ENCODE measurements around the gene PRDM12.

The PRDM12 gene

DNA sequence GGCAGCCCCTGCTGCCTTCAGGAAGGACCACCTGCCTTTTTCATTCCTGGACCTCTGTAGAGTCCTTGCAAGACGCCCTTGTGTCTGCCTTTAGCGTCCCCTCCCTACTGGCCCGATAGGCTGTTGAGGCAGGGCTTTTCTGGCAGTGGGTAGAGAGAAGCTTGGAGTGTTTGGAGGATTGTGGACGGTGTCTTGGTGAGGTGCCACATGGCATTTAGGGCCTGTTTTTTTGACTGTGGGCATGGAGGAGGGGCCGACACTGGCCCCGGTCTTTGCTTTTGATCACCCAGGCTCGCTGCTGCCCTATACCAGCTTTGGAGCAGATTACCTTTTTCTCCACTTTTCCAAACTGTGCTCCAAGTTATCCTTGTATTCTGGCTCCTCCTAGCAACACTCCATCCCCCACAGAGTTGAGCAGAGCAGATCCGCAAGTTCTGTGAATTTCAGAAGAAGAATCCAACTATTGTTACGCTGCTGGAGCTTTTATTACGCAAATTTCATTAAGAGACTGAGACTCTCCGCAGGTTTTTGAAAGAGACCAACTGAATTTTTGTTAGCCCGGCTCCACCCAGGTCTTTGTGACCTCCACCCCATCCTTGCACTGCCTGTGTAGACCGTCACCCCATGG, 34.8 kb upstream of the PRDM12 start:
- TF ChIP-seq, protein P1, sequence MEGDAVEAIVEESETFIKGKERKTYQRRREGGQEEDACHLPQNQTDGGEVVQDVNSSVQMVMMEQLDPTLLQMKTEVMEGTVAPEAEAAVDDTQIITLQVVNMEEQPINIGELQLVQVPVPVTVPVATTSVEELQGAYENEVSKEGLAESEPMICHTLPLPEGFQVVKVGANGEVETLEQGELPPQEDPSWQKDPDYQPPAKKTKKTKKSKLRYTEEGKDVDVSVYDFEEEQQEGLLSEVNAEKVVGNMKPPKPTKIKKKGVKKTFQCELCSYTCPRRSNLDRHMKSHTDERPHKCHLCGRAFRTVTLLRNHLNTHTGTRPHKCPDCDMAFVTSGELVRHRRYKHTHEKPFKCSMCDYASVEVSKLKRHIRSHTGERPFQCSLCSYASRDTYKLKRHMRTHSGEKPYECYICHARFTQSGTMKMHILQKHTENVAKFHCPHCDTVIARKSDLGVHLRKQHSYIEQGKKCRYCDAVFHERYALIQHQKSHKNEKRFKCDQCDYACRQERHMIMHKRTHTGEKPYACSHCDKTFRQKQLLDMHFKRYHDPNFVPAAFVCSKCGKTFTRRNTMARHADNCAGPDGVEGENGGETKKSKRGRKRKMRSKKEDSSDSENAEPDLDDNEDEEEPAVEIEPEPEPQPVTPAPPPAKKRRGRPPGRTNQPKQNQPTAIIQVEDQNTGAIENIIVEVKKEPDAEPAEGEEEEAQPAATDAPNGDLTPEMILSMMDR (IDR thresholded peaks at IDR 0.05): no peak

GRCh38 chr9:130630071-130630450, 34.3 kb upstream of the PRDM12 start:
- TF ChIP-seq, protein P1 (IDR thresholded peaks at IDR 0.05): no peak

DNA sequence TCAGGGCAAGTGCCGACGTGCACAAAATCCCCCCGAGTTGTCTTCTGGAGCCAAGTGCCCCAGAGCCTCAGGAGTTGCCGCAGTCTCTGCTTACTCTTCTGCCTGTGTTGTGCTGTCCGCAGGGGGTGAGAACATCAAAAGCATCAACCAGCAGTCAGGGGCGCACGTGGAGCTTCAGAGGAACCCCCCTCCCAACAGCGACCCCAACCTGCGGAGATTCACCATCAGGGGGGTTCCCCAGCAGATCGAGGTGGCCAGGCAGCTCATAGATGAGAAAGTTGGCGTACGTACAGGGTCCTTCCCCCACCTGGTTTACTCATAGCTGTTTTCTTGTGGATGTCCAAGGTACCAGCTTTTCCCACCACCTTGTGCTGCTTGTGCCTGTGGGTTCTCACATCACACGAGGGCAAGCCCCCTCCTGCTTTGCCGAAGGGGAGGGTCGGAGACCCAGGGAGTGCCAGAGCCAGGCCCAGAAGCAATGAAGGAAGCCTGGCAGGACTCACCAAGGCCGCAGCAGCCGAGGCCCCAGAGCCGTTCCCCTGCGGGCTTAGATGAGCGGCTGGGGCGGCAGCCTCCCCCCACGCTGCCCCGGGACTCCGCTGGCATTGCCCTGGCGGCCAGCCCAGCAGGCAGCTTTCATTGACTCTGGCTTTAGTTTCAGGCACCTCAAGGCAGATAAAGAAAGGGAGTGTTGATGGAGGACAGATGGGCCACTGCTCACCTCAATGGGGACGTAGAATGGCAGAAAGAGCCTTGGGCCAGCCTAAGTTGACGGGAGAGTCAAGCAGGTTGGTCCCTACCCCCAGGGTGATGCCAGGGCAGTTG, 33.7 kb upstream of the PRDM12 start:
- TF ChIP-seq, protein P1 (IDR thresholded peaks at IDR 0.05): no peak

DNA sequence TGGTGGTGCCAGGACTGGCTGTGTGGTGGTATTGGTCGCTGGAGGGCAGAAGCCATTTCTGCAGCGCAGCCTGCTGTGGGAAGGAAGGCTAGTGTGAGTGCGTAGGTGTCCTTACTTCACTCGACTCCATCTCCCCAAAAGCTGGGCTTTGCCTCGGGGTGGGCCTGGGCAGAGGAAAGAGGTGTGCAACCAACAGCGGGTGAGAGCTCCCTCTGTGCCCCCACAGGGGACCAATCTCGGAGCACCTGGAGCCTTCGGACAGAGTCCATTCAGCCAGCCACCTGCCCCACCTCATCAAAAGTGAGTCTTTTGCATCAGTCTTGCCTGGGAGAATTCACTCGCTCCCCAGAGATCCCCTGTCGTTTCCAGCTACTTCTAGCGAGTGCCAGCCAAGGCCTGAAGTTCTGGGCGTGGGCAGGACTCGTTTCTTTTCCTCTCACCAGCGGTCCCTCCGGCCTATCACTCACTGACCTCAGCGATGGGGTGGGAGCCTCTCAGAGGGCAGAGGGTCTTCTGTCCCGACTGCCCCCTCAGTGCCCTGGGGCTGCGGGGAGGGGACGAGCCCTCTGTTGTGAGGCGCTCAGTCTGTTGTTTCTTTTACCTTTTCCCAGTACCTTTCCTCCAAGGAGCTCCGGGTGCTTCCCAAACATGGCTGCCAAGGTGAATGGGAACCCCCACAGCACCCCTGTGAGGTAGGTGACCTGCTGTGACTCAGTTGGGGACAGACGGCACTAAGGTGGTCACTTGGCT, 32.9 kb upstream of the PRDM12 start:
- TF ChIP-seq, protein P1 (IDR thresholded peaks at IDR 0.05): no peak

DNA sequence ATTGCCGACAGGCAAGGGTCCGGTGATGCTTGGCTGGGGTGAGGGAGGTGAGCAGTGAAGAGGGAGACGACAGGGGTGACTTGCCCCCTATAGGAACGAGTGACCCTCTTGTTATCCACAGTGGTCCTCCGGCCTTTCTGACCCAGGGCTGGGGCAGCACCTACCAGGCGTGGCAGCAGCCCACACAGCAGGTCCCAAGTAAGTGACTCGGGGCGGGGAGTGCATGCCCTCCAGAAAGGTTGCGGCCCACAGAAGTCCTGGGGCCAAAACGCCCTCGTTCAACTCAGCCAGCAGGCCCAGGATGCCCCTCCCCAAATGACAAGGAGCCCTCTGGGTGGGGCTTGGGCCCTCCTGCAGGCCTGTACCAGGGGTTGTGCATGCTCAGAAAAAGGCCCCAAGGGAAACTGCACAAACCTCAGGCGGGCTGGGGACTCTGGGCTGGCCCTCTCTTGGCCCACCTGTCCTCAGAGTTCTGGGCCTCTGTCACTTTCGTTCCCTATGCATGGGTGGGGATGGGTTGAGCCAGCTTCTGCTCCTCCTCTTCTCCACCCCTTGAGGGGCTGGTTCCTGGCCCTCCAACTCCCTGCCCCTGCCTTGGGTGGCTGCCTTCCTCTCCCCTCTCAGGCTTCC, 32.2 kb upstream of the PRDM12 start:
- TF ChIP-seq, protein P1 (IDR thresholded peaks at IDR 0.05): no peak

DNA sequence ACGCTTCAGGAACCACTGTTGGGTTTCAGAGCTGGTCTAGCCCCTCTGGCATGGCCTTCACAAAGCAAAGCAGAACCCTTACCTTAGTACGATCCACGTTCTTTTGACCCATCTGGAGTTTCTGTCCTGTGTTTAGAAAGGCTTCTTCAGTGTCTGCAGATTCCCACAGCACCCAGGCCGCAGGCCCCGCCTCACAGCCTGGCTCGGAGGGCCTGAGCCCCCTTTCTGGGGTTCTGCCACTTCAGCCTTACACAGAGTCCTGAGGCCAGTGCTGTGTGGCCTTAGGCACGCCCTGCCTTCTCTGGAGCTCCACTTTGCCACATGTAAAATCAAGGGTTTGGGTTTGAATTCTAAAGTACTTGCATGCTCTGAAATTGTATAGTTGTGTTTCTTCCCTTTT, 31.6 kb upstream of the PRDM12 start:
- TF ChIP-seq, protein P1 (IDR thresholded peaks at IDR 0.05): no peak
